G401 (cell line): ENCODE measurements around the gene PHF21B. TPM values are rescaled to one million over a fixed set of nuclear protein-coding genes. Genes with fewer than 3 reads are reported as not detected.

Experiments used
- DNase-seq: peaks from one replicate; pipeline ENCODE4 v3.0.0-alpha.2; 2015; ENCODE audit warnings: low spot score
- in situ Hi-C: cut with HindIII; loops from 2 replicates; pipeline ENCODE4 v1.10.0; 2016; ENCODE audit warnings: low sequenced_read_pairs, mixed read lengths
- total RNA-seq: library from RNA; depleted of rRNA; stranded (reverse); fragments of >200 nt; shearing (Covaris generic); gene quantifications from 2 replicates; pipeline ENCODE4 v1.2.3, GENCODE V29; 2014; rRNA removed

The PHF21B gene
- total RNA-seq, 1 experiment from 2014 or later: 8.4 TPM

- DNase-seq: no peak
Measured at GRCh38 chr22:44839061-44839460, 170.7 kb downstream of the PHF21B start.

GRCh38 chr22:44838316-44839016 is 171.3 kb downstream of the PHF21B start:
- in situ Hi-C loops: no loop called here
- no peak for DNase-seq

More at GRCh38 chr22:44839061-44839460, 170.7 kb downstream of the PHF21B start:
- in situ Hi-C loops: no loop called here

- DNase-seq: no peak
- in situ Hi-C loops: no loop called here
Measured at GRCh38 chr22:44837481-44837880, 172.3 kb downstream of the PHF21B start.

- in situ Hi-C loops: no loop called here
- no peak for DNase-seq
Measured at GRCh38 chr22:44834065-44834464, 175.7 kb downstream of the PHF21B start.

- DNase-seq: no peak
- in situ Hi-C loops: no loop called here
Measured at GRCh38 chr22:44831885-44832284, 177.9 kb downstream of the PHF21B start.

Other genes starting within 250 kb of the PHF21B start
- 46.0 and 51.9 TPM in 2 replicates for gene NUP50, start 153.9 kb upstream of the PHF21B start, total RNA-seq
- gene KIAA0930, start 230.9 kb upstream of the PHF21B start, total RNA-seq: 32.8 and 71.4 TPM in 2 replicates